ENCODE measurements around the gene MARCHF7. TPM values are rescaled to one million over a fixed set of nuclear protein-coding genes. Genes with fewer than 3 reads are reported as not detected.

The MARCHF7 gene
- total and polyA plus RNA-seq, 2 of the 8 experiments (the other 6 are each of a cell fraction or from before 2014, with no cell fraction given) = 18.3 to 116 TPM

DNA sequence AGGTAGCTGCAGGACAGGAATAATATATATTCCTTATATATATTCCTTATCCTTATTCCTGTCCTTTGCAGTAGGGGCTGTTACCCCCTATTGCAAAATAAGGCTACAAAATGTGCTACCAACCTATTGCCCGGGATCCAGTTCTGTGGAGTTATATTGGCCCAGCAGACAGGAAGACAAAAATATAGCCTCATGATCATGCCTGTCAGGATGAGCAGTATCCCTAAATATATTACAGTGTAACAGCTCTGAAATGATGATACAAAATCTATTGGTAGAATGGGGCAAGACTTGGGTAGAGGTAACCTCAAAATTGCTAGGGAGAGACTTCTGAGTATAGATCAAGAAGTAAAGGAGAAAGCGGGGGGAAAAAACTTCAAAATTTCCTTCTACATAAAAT is 31.6 kb upstream of the MARCHF7 start:
- H2BK15ac ChIP-seq (ENCODE audit: low read length) = no peak overlapping the region
- H2AFZ ChIP-seq (ENCODE audit: low read length) = no peak overlapping the region
- H2BK5ac ChIP-seq (ENCODE audit: low read depth, low read length) = no peak overlapping the region
- no peak overlapping the region for H2BK12ac ChIP-seq (ENCODE audit: low read depth, low read length)
- H3K4ac ChIP-seq (replicated peaks; ENCODE audit: insufficient read length, low read depth, low read length) = no peak overlapping the region
- no peaks in the 10 kb centered on the region for H3K79me2 ChIP-seq (ENCODE audit: control insufficient read depth in 1 of 2, insufficient read depth in 2 of 2, low read length in 2 of 2)
- H3K4me1 ChIP-seq (replicated peaks in 1 of 4; ENCODE audit: control insufficient read depth in 3 of 4, insufficient read depth in 4 of 4, low read length in 3 of 4) = no peaks in the 10 kb centered on the region; a peak in 1 of 7 replicates
- H4K20me1 ChIP-seq (replicated peaks in 1 of 2; ENCODE audit: control insufficient read depth in 1 of 2, insufficient read depth in 2 of 2, low read length in 2 of 2) = no peaks in the 10 kb centered on the region
- no peak for DNase-seq (ENCODE audit: low read depth in 1 of 2, low spot score in 2 of 2)
- H3K23ac ChIP-seq (ENCODE audit: insufficient read length) = no peak overlapping the region
- no peak overlapping the region for H3K18ac ChIP-seq (ENCODE audit: extremely low read depth, low read length)
- H3K79me1 ChIP-seq (ENCODE audit: low read depth, low read length) = no peaks in the 10 kb centered on the region
- WGBS, 2 experiments (ENCODE audit: extremely low coverage in 1 of 2, insufficient coverage in 1 of 2, insufficient read length in 1 of 2, insufficient replicate concordance in 2 of 2, low coverage in 1 of 2, low lambda C conversion rate in 2 of 2, missing lambda C conversion rate in 1 of 2) = 89% methylated on average over 2 of the region's 2 CpGs; no CpG with 5 or more reads in 1 of the 2 experiments
- no peak overlapping the region for H2AK5ac ChIP-seq (ENCODE audit: low read depth, low read length)
- no peak overlapping the region for H4K5ac ChIP-seq (ENCODE audit: insufficient read length, low read depth, low read length)
- no peak overlapping the region for H3K14ac ChIP-seq (ENCODE audit: insufficient read length)
- no peak overlapping the region for H2BK20ac ChIP-seq (ENCODE audit: low read length)
- H3K27ac ChIP-seq (ENCODE audit: low read depth, low read length) = no peak overlapping the region
- H3K4me3 ChIP-seq (ENCODE audit: extremely low read depth in 1 of 4, insufficient read depth in 2 of 4, low read depth in 3 of 4, low read length in 4 of 4) = no peak overlapping the region
- POLR2A ChIA-PET (ENCODE audit: partially characterized antibody) = interaction anchor here (0.8 kb wide), 1 partner anchor 143 kb away, joined by 3 read pairs; no protein-coding TSS in a partner anchor
- H3K4me2 ChIP-seq (ENCODE audit: insufficient read depth in 1 of 2, low read depth in 2 of 2, low read length in 2 of 2) = no peak overlapping the region
- no peaks in the 10 kb centered on the region; a peak in 1 of 4 replicates for H3K9me3 ChIP-seq (ENCODE audit: insufficient read depth in 2 of 2, low read depth in 1 of 2, low read length in 1 of 2)
- TF ChIP-seq GTF2F1 (IDR thresholded peaks at IDR 0.05; ENCODE audit: borderline replicate concordance, low read depth, low read length) = no peak
- TF ChIP-seq, protein P1, sequence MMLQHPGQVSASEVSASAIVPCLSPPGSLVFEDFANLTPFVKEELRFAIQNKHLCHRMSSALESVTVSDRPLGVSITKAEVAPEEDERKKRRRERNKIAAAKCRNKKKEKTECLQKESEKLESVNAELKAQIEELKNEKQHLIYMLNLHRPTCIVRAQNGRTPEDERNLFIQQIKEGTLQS (IDR thresholded peaks at IDR 0.05; ENCODE audit: insufficient read depth, low read depth, low read length) = no peak
- no peak overlapping the region for H3K9ac ChIP-seq (replicated peaks in 1 of 4; ENCODE audit: extremely low read depth in 1 of 4, low read depth in 3 of 4, low read length in 3 of 4)
- no peak overlapping the region for H2BK120ac ChIP-seq (replicated peaks; ENCODE audit: low read depth, low read length)
- H3K27me3 ChIP-seq (replicated peaks in 1 of 4; ENCODE audit: control insufficient read depth in 3 of 4, extremely low read depth in 1 of 4, insufficient read depth in 3 of 4, low read length in 3 of 4) = no peaks in the 10 kb centered on the region
- H4K8ac ChIP-seq (ENCODE audit: extremely low read depth, insufficient read depth, low read length) = no peak overlapping the region
- no peaks in the 10 kb centered on the region for H3K36me3 ChIP-seq (ENCODE audit: control insufficient read depth in 2 of 4, insufficient read depth in 4 of 4, low read length in 3 of 4)
- no peak overlapping the region for H4K91ac ChIP-seq (replicated peaks; ENCODE audit: insufficient read length, low read length)
- FAIRE-seq = no peak
- CTCF ChIA-PET (ENCODE audit: partially characterized antibody) = no interaction called here
- H3K56ac ChIP-seq (replicated peaks; ENCODE audit: insufficient read length, low read depth, low read length) = no peak overlapping the region
- H3K23me2 ChIP-seq (ENCODE audit: low read depth, low read length) = no peaks in the 10 kb centered on the region

Measured in H1 (cell line).